Measurements from ENCODE around the gene MAP1S.

The MAP1S gene

DNA sequence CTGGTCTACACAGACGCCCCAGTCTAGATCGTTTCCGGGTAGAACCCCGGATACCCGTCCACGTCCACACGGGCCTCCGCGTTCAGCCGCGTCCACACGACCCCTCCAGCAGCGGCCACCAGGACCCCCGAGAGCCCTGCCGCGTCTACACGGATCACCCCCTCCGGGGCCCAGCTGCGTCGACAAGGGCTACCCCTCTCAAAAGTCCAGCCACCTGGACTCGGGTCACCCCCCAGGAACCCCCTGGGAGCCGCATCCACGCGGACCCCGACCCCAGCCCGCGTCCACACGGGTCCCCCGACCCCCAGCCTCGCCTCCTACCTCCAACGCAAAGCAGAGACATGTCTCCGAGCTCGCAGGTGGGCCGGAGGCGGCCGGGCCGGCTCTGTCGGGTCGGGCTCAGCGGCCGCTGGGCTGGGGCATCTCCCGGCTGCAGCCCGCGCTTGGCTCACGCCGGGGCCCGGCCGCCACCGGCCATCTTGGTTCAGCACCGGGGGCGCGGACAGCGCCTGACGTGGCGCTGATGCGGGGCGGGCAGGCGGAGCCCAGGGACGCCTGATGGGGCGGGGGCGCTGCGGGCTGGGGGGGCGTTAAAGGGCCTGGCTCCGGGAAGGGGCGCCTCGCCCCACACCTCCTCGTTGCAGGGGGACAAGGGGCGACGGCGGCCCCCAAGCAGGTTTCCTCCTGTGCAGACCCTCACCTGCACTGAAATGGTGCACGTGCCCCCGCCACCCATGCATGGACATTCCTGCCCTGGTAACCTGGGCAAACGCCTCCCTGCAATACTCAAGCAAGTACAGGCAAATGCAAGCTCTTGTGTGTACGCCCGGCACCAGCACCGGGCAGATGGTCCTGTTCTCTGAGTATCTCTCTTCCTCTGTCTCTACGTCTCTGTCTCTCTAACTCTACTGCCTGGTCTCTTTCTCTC, 31.2 kb upstream of the MAP1S start, which contains the start of gene UNC13A:
TSS of gene UNC13A (minus strand) at position 498 of the 928 bp plus-strand sequence. CDS start at position 343, 155 bp downstream.
- peak in 39 of 56 donors; percentile 1 to 79 (median 41) for DNase-seq

DNA sequence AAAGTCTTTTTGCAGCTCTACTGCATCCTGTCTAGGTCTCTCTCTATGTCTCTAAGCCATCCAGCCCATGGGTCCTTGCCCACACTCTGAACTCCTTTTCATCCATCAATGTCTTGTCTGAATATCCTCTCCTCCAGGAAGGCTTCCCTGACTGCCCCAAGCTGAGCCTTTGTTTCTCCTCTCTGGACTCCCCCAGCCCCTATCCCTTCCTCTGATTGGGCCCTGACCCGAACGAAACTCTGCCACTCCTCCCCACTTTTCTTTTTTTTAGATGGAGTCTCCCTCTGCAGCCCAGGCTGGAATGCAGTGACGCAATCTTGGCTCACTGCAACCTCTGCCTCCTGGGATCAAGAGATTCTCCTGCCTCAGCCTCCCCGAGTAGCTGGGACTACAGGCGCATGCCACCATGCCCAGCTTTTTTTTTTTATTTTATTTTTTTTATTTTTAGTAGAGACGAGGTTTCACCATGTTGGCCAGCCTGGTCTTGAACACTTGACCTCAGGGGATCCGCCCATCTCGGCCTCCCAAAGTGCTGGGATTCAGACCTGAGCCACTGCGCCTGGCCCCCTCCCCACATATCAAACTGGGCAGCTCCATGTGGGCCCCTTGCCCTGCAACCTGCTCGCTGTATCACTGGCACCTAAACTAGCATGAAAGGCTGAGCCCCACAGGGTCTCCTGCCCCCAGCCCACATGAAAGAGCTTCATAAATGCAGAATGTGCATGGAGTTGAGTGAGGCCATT, 30.3 kb upstream of the MAP1S start:
- DNase-seq, result no peak

DNA sequence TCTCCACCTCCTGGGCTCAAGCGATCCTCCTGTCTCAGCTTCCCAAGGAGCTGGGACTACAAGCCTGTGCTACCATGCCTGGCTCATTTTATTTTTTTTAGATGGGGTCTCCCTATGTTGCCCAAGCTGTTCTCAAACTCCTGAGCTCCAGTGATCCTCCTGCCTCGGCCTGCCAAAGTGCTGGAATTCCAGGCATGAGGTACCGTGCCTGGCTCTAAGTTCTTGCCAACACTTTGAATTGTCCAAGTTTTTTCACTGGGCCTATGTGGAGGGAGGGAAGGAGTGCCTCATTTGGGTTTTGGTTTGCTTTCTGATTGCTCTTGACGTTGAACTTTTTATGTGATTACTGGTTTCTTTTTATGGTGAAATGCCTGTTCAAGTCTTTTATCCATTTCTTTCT, 26.7 kb upstream of the MAP1S start:
- no peak for DNase-seq

DNA sequence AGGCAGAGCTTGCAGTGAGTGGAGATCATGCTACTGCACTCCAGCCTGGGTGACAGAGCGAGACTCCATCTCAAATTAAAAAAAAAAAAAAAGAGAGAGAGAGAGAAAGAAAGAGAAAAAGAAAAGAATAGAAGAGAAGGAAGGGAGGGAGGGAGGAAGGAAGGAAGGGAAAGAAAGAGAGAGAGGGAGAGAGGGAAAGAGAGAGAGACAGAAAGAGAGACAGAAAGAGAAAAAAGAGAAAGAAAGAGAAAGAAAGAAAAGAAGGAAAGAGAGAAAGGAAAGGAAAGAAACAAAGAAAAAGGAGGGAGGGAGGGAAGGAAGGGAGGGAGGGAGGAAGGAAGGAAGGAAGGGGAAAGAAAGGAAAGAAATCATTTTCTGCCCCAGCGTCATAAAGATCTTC, 24.1 kb upstream of the MAP1S start:
- no peak for DNase-seq

DNA sequence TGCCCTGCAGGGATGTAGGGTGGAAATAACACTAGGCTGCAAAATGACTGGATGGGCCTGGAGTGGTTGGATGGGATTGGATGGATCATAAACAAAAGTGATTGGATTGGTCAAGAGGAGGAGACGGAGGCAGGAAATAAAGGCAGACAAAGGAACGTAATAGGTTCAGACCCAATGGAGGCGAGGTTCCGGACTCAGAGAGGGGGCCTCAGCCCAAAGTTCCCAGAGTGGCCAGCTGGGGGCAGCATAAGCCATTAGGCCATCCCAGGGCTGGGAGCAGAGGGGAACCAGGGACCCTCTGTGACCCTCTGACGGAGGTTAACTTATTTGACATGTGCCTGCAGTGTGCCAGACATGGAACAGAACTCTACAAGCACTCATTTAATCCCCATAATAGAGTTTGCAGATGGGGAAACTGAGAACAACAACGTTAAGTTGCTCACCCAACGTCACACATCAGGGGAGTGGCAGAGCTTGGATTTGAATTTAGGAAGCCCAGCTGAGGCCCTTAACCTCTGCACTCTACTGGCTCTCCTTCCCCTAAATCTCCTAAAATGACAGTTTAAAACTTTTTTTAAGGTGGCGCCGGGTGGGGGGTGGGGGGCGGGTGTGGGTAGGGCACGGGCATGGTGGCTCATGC, 15.3 kb upstream of the MAP1S start:
- peak in 40 of 56 donors; percentile 8 to 76 (median 32) for DNase-seq

DNA sequence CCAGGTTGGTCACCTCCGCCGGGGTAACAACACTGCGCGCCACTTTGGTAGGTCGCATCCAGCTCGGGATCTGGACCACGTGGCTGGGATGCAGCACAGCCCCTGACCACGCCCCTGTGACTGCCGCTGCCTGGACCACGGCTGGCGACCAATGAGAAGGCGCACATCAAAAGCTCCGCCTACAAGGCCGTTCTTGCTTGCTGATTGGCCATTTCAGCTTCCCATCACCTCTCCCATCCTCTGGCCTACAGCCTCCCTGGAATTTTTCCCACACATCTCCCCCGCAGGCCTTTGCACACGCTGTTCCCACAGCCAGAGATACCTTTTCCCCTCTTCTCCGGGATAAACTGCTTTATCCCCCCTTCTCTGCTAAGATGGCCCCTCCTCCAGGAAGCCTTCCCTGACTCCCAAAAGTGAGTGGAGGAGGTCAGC, 12.5 kb upstream of the MAP1S start:
- DNase-seq, result peak in 29 of 56 donors; percentile 4 to 63 (median 28)

DNA sequence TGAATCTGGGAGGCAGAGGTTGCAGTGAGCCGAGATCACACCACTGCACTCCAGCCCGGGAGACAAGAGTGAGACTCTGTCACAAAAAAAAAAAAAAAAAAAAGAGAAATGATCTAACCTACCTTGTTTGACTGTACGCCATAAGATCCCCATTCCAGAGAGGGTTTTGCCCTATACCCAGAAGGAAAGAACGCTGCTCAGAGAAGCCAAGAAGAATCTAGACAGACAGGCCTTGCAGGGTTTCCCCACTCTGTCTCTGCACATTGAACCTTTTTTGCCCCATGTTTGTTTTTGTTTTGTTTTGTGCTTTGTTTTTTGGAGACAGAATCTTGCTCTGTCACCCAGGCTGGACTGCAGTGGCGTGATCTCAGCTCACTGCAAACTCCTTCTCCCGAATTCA, 7.4 kb upstream of the MAP1S start:
- DNase-seq, result no peak

DNA sequence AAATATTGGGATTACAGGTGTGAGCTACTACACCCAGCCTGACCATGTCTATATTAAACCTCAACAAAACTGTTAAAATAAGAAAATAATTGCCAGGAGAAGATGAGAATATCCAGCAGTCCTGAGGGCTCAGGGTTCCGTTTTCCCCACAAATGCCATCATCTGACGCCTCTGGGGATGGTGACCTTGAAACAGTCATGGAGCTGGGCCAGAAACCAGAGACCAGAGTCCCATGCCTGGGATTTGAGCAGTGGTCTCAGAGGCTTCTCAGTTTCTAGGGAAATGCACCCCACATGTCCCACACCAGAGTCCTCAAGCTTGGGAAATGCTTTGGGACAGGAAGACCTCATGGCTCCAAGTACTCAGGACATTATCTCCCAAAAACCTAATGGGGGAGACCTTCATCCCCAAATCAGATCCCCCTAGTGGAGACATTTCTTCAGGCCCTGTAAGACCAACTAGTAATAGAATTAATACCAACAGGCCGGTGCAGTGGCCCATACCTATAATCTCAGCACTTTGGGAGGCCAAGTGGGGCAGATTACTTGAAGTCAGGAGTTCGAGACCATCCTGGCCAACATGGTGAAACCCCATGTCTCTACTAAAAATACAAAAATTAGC, 2.9 kb upstream of the MAP1S start:
- DNase-seq, result no peak

DNA sequence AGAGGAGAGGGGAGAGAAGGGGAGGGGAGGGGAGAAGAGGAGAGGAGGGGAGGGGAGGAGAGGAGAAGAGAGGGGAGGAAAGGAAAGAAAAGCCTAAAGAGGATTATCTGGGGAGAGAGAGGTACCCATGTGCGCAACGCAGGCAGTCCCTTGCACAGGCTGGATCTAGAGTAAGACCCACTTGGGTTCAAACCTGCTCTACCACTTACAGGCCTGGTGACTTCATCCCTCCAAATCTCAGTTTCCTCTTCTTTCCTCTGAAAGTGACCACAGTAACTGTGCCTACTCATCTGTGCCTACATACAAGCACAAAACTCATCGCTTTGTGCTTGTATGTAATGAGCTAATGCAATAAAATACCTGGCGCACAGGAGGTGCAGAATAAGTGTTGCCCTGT, 732 bp upstream of the MAP1S start:
- DNase-seq, result no peak

DNA sequence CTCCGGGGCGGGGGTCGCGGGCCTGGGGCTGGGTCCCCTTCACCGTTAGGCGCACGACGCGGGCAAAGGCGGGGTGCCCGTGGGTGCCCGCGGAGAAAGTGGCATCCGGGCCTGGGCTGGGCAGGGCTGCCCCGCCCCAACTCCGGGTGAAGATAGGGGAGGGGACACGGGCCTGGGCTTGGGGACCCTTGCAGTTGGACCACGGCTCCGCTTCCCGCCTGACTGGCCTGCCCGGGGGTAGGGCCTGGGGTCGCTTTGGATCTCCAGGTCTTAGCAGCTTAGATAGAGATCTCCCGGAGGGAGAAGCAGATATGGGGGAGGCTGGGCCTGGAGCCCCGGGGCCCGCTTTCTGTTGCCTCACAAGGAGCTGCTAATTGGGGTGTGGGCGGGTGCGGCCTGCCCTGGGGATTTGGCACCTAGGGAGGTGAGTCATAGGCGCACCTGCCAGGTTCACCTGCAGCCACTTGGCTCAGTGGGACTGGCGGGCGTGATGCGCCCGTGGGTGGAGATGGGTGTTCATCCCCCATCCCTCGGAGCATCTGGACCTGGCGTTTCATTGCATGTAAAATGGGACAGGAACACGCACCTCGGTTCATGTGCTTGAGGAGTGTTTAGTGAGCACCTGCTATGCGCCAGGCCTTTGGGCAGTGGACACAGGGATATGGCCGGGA, 585 bp downstream of the MAP1S start:
- peak in 26 of 56 donors; percentile 6 to 71 (median 22) for DNase-seq

DNA sequence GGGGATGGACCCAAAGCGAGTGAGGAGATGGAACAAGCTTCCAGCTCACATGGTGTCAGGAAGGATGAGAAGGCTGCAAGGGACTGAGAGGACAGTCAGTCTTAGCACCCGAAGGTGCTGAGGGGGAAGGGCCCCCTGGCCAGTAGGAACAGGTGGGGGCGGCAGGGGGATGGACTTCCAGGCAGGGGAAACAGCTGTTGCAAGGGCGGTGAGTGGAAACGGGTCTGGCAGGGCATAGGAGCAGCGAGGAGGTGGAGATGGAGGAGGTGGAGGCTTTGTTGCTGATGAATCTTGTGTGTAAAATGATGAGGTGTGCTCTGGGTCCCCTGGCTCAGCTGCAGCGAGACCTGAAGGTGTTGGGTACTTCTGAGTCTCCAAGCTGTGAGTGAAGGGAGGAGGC, 1.2 kb downstream of the MAP1S start:
- DNase-seq, result peak in 7 of 56 donors; percentile 7 to 31 (median 21)

DNA sequence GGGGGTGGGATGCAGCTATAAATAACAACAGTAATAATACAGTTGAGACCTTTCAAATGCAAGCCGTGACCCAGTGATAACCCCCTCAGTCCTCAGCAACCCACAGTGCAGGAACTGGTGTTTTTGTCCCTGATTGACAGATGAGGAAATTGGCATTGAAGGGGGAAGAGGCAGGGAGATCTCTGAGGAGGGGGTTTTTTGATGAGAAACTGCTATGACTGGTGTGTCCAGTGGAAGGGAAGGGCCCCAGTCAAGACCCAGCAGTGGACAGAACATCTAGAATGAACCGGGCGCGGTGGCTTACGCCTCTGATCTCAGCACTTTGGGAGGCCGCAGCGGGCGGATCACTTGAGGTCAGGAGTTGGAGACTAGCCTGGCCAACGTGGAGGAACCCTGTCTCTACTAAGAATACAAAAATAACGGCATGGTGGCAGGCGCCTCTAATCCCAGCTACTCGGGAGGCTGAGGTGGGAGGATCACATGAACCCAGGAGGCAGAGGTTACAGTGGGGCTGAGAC, 1.9 kb downstream of the MAP1S start:
- DNase-seq, result no peak

DNA sequence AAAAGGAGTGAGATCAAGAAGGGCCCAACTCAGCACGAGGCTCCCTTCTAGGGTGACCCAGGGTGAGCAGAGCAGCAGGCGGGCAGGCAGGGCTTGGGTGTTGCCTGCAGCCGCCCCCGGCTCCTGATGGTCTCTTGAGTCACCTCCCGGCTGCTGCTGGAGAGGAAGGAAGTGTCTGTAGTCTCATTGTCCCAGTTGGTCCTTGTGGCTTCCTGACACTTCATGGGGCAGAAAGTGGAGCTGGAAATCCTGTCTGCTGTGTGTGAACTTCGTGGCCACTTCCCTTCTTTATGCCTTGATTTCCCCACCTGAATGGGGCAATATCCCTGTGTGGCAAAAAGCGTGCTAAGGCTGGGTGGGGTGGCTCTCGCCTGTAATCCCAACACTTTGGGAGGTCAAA, 2.5 kb downstream of the MAP1S start:
- DNase-seq, result peak in 4 of 56 donors; percentile 3 to 25 (median 22)

DNA sequence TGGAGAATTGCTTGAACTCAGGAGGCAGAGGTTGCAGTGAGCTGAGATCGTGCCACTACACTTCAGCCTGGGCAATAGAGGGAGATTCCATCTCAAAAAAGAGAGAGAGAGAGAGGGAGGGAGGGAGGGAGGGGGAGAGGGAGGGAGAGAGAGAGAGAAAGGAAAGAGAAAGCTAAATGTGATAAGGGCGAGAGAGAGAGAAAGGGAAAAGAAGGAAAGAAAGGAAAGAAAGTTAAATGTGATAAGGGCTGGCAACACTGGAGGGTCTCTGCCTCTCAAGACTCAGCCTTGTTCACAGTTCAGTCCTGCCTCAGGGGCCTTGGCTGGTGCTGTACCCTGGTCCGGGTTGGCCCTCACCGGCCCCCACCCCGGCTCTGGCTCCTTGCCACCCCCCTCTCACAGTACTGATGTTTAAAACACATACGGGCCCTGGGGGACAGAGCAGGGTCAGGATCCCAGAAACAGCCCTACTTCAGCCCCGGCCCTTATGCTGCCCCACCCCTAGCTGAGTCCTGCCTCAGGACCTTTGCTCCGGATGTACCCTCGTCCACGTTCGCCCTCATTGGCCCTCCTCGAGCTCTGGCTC, 3.5 kb downstream of the MAP1S start:
- DNase-seq, result no peak

DNA sequence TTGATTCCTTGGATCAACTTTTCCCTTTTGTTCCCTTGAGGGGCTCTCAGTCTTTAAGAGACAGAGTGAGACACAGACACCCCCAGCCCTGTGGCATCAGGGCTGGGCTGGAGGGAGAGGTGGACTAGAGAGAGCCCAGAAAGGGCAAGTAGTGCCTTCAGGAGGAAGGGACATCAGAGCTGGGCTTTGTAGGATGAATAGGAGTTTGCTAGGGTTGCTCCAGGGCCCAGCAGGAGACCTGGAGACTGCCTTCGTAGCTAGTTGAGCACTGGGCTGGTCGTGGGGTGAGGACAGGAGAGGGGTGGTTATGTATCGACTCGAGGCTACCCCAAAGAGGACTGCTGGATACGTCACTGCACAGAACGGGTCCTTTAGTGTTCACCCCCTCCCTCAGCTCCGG, 5.4 kb downstream of the MAP1S start:
- DNase-seq, result no peak

DNA sequence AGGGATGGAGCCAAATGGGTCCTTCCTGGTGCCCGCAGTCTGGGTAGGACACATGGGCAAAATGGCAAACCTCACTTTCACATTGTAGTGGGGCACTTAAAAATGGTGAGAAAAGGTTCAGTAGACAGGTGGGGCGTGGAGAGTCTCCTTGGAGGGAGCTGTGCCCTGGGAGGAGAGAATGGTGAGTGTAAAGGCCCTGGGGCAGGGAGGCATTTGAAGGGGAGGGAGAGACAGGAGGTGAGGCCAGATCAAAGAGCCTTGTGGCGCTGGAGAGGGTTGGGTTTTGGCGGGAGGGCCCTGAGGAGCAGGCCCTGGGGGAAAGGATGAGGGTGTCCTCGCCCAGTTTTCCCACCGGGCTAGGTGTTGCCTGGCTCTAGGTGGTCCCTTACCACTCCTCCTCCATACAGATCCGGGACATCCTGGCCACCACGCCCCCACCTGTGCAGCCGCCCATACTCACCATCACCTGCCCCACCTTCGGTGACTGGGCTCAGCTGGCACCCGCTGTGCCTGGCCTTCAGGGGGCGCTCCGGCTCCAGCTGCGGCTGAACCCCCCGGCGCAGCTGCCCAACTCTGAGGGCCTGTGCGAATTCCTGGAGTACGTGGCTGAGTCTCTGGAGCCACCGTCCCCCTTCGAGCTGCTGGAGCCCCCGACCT, 6.3 kb downstream of the MAP1S start:
- DNase-seq, result no peak

DNA sequence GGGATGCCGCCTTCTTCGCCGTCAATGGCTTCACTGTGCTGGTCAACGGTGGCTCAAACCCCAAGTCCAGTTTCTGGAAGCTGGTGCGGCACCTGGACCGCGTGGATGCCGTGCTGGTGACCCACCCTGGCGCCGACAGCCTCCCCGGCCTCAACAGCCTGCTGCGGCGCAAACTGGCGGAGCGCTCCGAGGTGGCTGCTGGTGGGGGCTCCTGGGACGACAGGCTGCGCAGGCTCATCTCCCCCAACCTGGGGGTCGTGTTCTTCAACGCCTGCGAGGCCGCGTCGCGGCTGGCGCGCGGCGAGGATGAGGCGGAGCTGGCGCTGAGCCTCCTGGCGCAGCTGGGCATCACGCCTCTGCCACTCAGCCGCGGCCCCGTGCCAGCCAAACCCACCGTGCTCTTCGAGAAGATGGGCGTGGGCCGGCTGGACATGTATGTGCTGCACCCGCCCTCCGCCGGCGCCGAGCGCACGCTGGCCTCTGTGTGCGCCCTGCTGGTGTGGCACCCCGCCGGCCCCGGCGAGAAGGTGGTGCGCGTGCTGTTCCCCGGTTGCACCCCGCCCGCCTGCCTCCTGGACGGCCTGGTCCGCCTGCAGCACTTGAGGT, 7.0 kb downstream of the MAP1S start:
- no peak for DNase-seq

DNA sequence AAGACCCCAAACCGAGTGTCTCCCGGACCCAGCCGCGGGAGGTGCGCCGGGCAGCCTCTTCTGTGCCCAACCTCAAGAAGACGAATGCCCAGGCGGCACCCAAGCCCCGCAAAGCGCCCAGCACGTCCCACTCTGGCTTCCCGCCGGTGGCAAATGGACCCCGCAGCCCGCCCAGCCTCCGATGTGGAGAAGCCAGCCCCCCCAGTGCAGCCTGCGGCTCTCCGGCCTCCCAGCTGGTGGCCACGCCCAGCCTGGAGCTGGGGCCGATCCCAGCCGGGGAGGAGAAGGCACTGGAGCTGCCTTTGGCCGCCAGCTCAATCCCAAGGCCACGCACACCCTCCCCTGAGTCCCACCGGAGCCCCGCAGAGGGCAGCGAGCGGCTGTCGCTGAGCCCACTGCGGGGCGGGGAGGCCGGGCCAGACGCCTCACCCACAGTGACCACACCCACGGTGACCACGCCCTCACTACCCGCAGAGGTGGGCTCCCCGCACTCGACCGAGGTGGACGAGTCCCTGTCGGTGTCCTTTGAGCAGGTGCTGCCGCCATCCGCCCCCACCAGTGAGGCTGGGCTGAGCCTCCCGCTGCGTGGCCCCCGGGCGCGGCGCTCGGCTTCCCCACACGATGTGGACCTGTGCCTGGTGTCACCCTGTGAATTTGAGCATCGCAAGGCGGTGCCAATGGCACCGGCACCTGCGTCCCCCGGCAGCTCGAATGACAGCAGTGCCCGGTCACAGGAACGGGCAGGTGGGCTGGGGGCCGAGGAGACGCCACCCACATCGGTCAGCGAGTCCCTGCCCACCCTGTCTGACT, 7.9 kb downstream of the MAP1S start:
- no peak for DNase-seq

Measured in nucleus accumbens (tissue), 56 donors.